A673 (cell line): ENCODE data around the gene ARHGAP6.

Source experiments
- CTCF ChIP-seq: fragments of 300-800, 200-600 bp; sonication (generic); conservative IDR thresholded peaks from 2 replicates; pipeline ENCODE4 v1.5.1; 2017; ENCODE audit warnings: low read depth, mild to moderate bottlenecking, antibody characterized with exemption, low read length, moderate library complexity, mixed read lengths
- EZH2 ChIP-seq: fragments of 200-600 bp; sonication (generic); IDR thresholded peaks from 2 replicates; pipeline ENCODE4 v1.6.1; 2017; ENCODE audit warnings: borderline replicate concordance, low read depth, mild to moderate bottlenecking, mixed read lengths, antibody characterized with exemption, low read length; ENCODE audit not compliant: poor library complexity, severe bottlenecking

- no peak for TF ChIP-seq CTCF
- no peak for TF ChIP-seq EZH2
Observed at GRCh38 chrX:11481035-11481434, 184.7 kb downstream of the ARHGAP6 start.
